ENCODE measurements around the gene F11R.

The F11R gene

GRCh38 chr1:160999376-160999775, 21.6 kb downstream of the F11R start:
- Histone ChIP-seq H3K27ac (ENCODE audit: low read length, poor library complexity, severe bottlenecking) (no peak overlapping the region), H3K36me3 (ENCODE audit: control insufficient read depth in 1 of 2, insufficient read depth in 2 of 2, low read depth in 1 of 2, low read length in 2 of 2) (peaks cover 0 to 27% of the 10 kb centered on the region in 2 experiments), H2BK120ac (ENCODE audit: low read depth, low read length) (no peak overlapping the region), H2BK5ac (ENCODE audit: low read depth, low read length, poor library complexity, severe bottlenecking) (no peak overlapping the region), H3K4me2 (ENCODE audit: low read length, poor library complexity, severe bottlenecking) (no peak overlapping the region), H2BK15ac (ENCODE audit: low read depth, poor library complexity, severe bottlenecking) (no peak overlapping the region), H3K9me3 (ENCODE audit: control insufficient read depth, low read length) (no peaks in the 10 kb centered on the region), H3K14ac (ENCODE audit: low read length in 2 of 2) (no peak overlapping the region), H2AK5ac (ENCODE audit: low read length, severe bottlenecking) (no peak overlapping the region), H4K91ac (ENCODE audit: low read length) (no peak overlapping the region), H3K4me1 (ENCODE audit: control insufficient read depth, insufficient read depth, low read depth, low read length) (peaks cover 2% of the 10 kb centered on the region), H2BK12ac (ENCODE audit: low read length in 2 of 2) (no peak overlapping the region), H3K9ac (ENCODE audit: low read length) (no peak overlapping the region), H3K4ac (ENCODE audit: low read depth in 1 of 2, low read length in 2 of 2) (no peak overlapping the region), H3K23ac (ENCODE audit: low read length in 2 of 2) (no peak overlapping the region), H3K4me3 (ENCODE audit: insufficient read depth in 1 of 2, low read depth in 1 of 2, low read length in 2 of 2) (no peak overlapping the region), H2AFZ (ENCODE audit: low read depth, low read length) (no peak overlapping the region), H4K8ac (ENCODE audit: low read length) (no peak overlapping the region), H3K27me3 (ENCODE audit: control insufficient read depth in 1 of 2, insufficient read depth in 1 of 2, low read length in 2 of 2) (peaks cover 0 to 5% of the 10 kb centered on the region in 2 experiments), H3K18ac (ENCODE audit: low read depth in 1 of 2, low read length in 2 of 2) (no peak overlapping the region), H3K79me1 (replicated peaks; ENCODE audit: low read length, poor library complexity, severe bottlenecking) (peaks cover under 1% of the 10 kb centered on the region)
- WGBS, result 94% methylated on average over 5 of the region's 5 CpGs
- DNase-seq, result no peak

DNA sequence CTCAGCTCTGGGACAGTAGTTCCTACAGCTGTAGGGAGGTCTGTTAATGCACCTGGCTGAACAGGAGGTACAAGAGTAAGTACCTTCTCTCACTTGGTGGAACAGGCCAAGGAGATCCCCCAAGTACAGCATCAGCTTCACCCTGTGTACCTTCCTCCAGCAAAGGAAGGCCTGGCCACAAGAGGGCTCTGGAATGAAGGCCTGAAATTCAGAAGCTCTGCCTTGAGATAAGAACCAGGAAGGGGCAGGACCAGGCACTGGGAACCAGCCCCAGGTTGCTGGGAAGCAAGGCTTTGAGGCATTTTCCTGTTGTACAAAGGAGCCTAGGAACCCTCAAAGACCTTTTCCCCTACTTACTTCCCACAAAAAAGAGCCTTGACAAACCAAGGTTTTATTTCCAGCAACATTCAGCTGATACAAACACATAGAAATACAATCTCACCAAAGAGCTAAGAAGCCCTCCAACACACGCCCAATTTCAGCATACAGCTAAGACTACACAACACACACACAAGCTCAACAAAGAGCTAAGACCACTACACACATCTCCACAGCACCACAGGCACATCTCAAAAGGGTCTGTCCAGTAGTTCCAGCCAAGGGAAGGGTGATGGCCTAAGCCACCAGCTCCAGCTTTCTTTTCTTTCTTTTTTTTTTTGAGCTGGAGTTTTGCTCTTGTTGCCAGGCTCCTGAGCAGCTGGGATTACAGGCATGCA, 23.5 kb downstream of the F11R start:
- H3K9ac ChIP-seq (ENCODE audit: low read length), result no peak overlapping the region
- WGBS, result 90% methylated on average over 1 of the region's 1 CpG
- peak overlapping the region; percentile 74 for H4K8ac ChIP-seq (ENCODE audit: low read length)
- peak; percentile 74 for DNase-seq
- no peak overlapping the region for H3K4me3 ChIP-seq (ENCODE audit: insufficient read depth in 1 of 2, low read depth in 1 of 2, low read length in 2 of 2)
- no peak overlapping the region for H2BK15ac ChIP-seq (ENCODE audit: low read depth, poor library complexity, severe bottlenecking)
- no peak overlapping the region for H3K14ac ChIP-seq (ENCODE audit: low read length in 2 of 2)
- peaks cover 2% of the 10 kb centered on the region for H3K4me1 ChIP-seq (ENCODE audit: control insufficient read depth, insufficient read depth, low read depth, low read length)
- H3K27ac ChIP-seq (ENCODE audit: low read length, poor library complexity, severe bottlenecking), result no peak overlapping the region
- H2AFZ ChIP-seq (ENCODE audit: low read depth, low read length), result no peak overlapping the region
- no peak overlapping the region for H3K4ac ChIP-seq (ENCODE audit: low read depth in 1 of 2, low read length in 2 of 2)
- H2BK120ac ChIP-seq (ENCODE audit: low read depth, low read length), result no peak overlapping the region
- no peak overlapping the region for H4K91ac ChIP-seq (ENCODE audit: low read length)
- H3K27me3 ChIP-seq (ENCODE audit: control insufficient read depth in 1 of 2, insufficient read depth in 1 of 2, low read length in 2 of 2), result peaks cover 0 to 5% of the 10 kb centered on the region in 2 experiments
- no peaks in the 10 kb centered on the region for H3K79me1 ChIP-seq (replicated peaks; ENCODE audit: low read length, poor library complexity, severe bottlenecking)
- no peak overlapping the region for H2AK5ac ChIP-seq (ENCODE audit: low read length, severe bottlenecking)
- H2BK12ac ChIP-seq (ENCODE audit: low read length in 2 of 2), result no peak overlapping the region
- H3K9me3 ChIP-seq (ENCODE audit: control insufficient read depth, low read length), result no peaks in the 10 kb centered on the region
- no peak overlapping the region for H3K18ac ChIP-seq (ENCODE audit: low read depth in 1 of 2, low read length in 2 of 2)
- no peak overlapping the region for H3K23ac ChIP-seq (ENCODE audit: low read length in 2 of 2)
- H2BK5ac ChIP-seq (ENCODE audit: low read depth, low read length, poor library complexity, severe bottlenecking), result no peak overlapping the region
- H3K4me2 ChIP-seq (ENCODE audit: low read length, poor library complexity, severe bottlenecking), result no peak overlapping the region
- H3K36me3 ChIP-seq (ENCODE audit: control insufficient read depth in 1 of 2, insufficient read depth in 2 of 2, low read depth in 1 of 2, low read length in 2 of 2), result peaks cover 0 to 27% of the 10 kb centered on the region in 2 experiments

- 62% methylated on average over 3 of the region's 3 CpGs for WGBS
- no peak overlapping the region for H3K9ac ChIP-seq (ENCODE audit: low read length)
- H3K4ac ChIP-seq (ENCODE audit: low read depth in 1 of 2, low read length in 2 of 2), result no peak overlapping the region
- H3K4me3 ChIP-seq (ENCODE audit: insufficient read depth in 1 of 2, low read depth in 1 of 2, low read length in 2 of 2), result no peak overlapping the region
- H2AFZ ChIP-seq (ENCODE audit: low read depth, low read length), result no peak overlapping the region
- no peak overlapping the region for H2BK12ac ChIP-seq (ENCODE audit: low read length in 2 of 2)
- no peak overlapping the region for H3K4me2 ChIP-seq (ENCODE audit: low read length, poor library complexity, severe bottlenecking)
- no peaks in the 10 kb centered on the region for H3K9me3 ChIP-seq (ENCODE audit: control insufficient read depth, low read length)
- no peak overlapping the region for H2BK5ac ChIP-seq (ENCODE audit: low read depth, low read length, poor library complexity, severe bottlenecking)
- H2BK120ac ChIP-seq (ENCODE audit: low read depth, low read length), result no peak overlapping the region
- H3K27ac ChIP-seq (ENCODE audit: low read length, poor library complexity, severe bottlenecking), result no peak overlapping the region
- H3K27me3 ChIP-seq (ENCODE audit: control insufficient read depth in 1 of 2, insufficient read depth in 1 of 2, low read length in 2 of 2), result peaks cover 0 to 5% of the 10 kb centered on the region in 2 experiments
- no peak overlapping the region for H4K91ac ChIP-seq (ENCODE audit: low read length)
- H3K36me3 ChIP-seq (ENCODE audit: control insufficient read depth in 1 of 2, insufficient read depth in 2 of 2, low read depth in 1 of 2, low read length in 2 of 2), result peaks cover 0 to 27% of the 10 kb centered on the region in 2 experiments
- H3K4me1 ChIP-seq (ENCODE audit: control insufficient read depth, insufficient read depth, low read depth, low read length), result peaks cover 2% of the 10 kb centered on the region
- no peak overlapping the region for H4K8ac ChIP-seq (ENCODE audit: low read length)
- no peak overlapping the region for H2AK5ac ChIP-seq (ENCODE audit: low read length, severe bottlenecking)
- DNase-seq, result peak; percentile 13
- no peak overlapping the region for H3K14ac ChIP-seq (ENCODE audit: low read length in 2 of 2)
- no peak overlapping the region for H3K23ac ChIP-seq (ENCODE audit: low read length in 2 of 2)
- no peaks in the 10 kb centered on the region for H3K79me1 ChIP-seq (replicated peaks; ENCODE audit: low read length, poor library complexity, severe bottlenecking)
- no peak overlapping the region for H2BK15ac ChIP-seq (ENCODE audit: low read depth, poor library complexity, severe bottlenecking)
- no peak overlapping the region for H3K18ac ChIP-seq (ENCODE audit: low read depth in 1 of 2, low read length in 2 of 2)
Measured at GRCh38 chr1:160996178-160996577, 24.8 kb downstream of the F11R start.

- no peak overlapping the region for H2AFZ ChIP-seq (ENCODE audit: low read depth, low read length)
- DNase-seq, result peak; percentile 56
- no peak overlapping the region for H2BK5ac ChIP-seq (ENCODE audit: low read depth, low read length, poor library complexity, severe bottlenecking)
- no peak overlapping the region for H3K4me2 ChIP-seq (ENCODE audit: low read length, poor library complexity, severe bottlenecking)
- H3K23ac ChIP-seq (ENCODE audit: low read length in 2 of 2), result no peak overlapping the region
- H3K9me3 ChIP-seq (ENCODE audit: control insufficient read depth, low read length), result no peaks in the 10 kb centered on the region
- H3K14ac ChIP-seq (ENCODE audit: low read length in 2 of 2), result no peak overlapping the region
- H3K27me3 ChIP-seq (ENCODE audit: control insufficient read depth in 1 of 2, insufficient read depth in 1 of 2, low read length in 2 of 2), result no peaks in the 10 kb centered on the region
- H3K4me3 ChIP-seq (ENCODE audit: insufficient read depth in 1 of 2, low read depth in 1 of 2, low read length in 2 of 2), result no peak overlapping the region
- peaks cover 0 to 7% of the 10 kb centered on the region in 2 experiments for H3K36me3 ChIP-seq (ENCODE audit: control insufficient read depth in 1 of 2, insufficient read depth in 2 of 2, low read depth in 1 of 2, low read length in 2 of 2)
- H2BK12ac ChIP-seq (ENCODE audit: low read length in 2 of 2), result no peak overlapping the region
- H3K4ac ChIP-seq (ENCODE audit: low read depth in 1 of 2, low read length in 2 of 2), result no peak overlapping the region
- no peak overlapping the region for H3K18ac ChIP-seq (ENCODE audit: low read depth in 1 of 2, low read length in 2 of 2)
- H3K79me1 ChIP-seq (replicated peaks; ENCODE audit: low read length, poor library complexity, severe bottlenecking), result no peaks in the 10 kb centered on the region
- H4K91ac ChIP-seq (ENCODE audit: low read length), result no peak overlapping the region
- H4K8ac ChIP-seq (ENCODE audit: low read length), result no peak overlapping the region
- no peak overlapping the region for H2AK5ac ChIP-seq (ENCODE audit: low read length, severe bottlenecking)
- H3K4me1 ChIP-seq (ENCODE audit: control insufficient read depth, insufficient read depth, low read depth, low read length), result peaks cover 2% of the 10 kb centered on the region
- no peak overlapping the region for H2BK15ac ChIP-seq (ENCODE audit: low read depth, poor library complexity, severe bottlenecking)
- H2BK120ac ChIP-seq (ENCODE audit: low read depth, low read length), result no peak overlapping the region
- no peak overlapping the region for H3K27ac ChIP-seq (ENCODE audit: low read length, poor library complexity, severe bottlenecking)
- WGBS, result 77% methylated on average over 8 of the region's 14 CpGs
- H3K9ac ChIP-seq (ENCODE audit: low read length), result no peak overlapping the region
Measured at GRCh38 chr1:160993544-160994193, 27.3 kb downstream of the F11R start.
